Colonic mucosa (tissue), 4 donors: ENCODE results near the gene YWHAE. TPM values are rescaled to one million over a fixed set of nuclear protein-coding genes. Genes with fewer than 3 reads are reported as not detected.

ENCODE experiments used
- DNase-seq: peaks from one replicate; pipeline ENCODE4 v3.0.0-alpha.2; 2020
- H3K27ac ChIP-seq: fragments of 200-600 bp; one replicate; pipeline ENCODE4 v1.8.0; 2021
- H3K27me3 ChIP-seq: fragments of 200-600 bp; one replicate; pipeline ENCODE4 v1.8.0; 2021
- H3K36me3 ChIP-seq: fragments of 200-600 bp; one replicate; pipeline ENCODE4 v1.8.0; 2021
- H3K4me1 ChIP-seq: fragments of 200-600 bp; one replicate; pipeline ENCODE4 v1.8.0; 2021; ENCODE audit warnings: mild to moderate bottlenecking
- H3K4me3 ChIP-seq: fragments of 200-600 bp; one replicate; pipeline ENCODE4 v1.8.0; 2021
- H3K9ac ChIP-seq, 2 donors: one replicate each; pipeline ENCODE4 v1.7.0; 2013; ENCODE audit warnings: control low read depth in 2 of 2, low read depth in 2 of 2, low read length in 2 of 2
- H3K9me3 ChIP-seq: fragments of 200-600 bp; one replicate; pipeline ENCODE4 v1.8.0; 2021
- intact Hi-C: fragments of 100-400 bp; cut with DNase I; formaldehyde crosslinking; loops from one replicate; pipeline ENCODE4 v1.14.1; 2022
- total RNA-seq, 2 donors: library from RNA; stranded (reverse); fragmentation: NEBNext Ultra II Directional in 1 of 2; extraction: Animal tissue kit (Norgen Biotek cat#: 25700) in 1 of 2; gene quantifications; one replicate each; pipeline ENCODE4 v1.2.1, GENCODE V29; 2021
- TF ChIP-seq, protein P1 (sequence below): fragments of 200-600 bp; IDR thresholded peaks from one replicate; pipeline ENCODE4 v1.8.0; 2022; ENCODE audit warnings: antibody characterized with exemption, mild to moderate bottlenecking
- donor health status: healthy.
- donor health status: DM: no; HTN: no; CAD: no.
- donor health status: DM: no; HTN: no; CAD: no.

YWHAE gene
- total RNA-seq, 2 donors from 2014 or later = 533 to 644 TPM

GRCh38 chr17:1340371-1340770, 59.7 kb downstream of the YWHAE start:
- Histone ChIP-seq H3K9me3 (no peaks in the 10 kb centered on the region), H3K36me3 (peaks cover 9% of the 10 kb centered on the region), H3K27me3 (no peaks in the 10 kb centered on the region), H3K4me3 (no peak overlapping the region), H3K4me1 (no peaks in the 10 kb centered on the region), H3K9ac (no peak overlapping the region), H3K27ac (no peak overlapping the region)
- DNase-seq = no peak
- intact Hi-C loops = no loop called here
- TF ChIP-seq, protein P1, sequence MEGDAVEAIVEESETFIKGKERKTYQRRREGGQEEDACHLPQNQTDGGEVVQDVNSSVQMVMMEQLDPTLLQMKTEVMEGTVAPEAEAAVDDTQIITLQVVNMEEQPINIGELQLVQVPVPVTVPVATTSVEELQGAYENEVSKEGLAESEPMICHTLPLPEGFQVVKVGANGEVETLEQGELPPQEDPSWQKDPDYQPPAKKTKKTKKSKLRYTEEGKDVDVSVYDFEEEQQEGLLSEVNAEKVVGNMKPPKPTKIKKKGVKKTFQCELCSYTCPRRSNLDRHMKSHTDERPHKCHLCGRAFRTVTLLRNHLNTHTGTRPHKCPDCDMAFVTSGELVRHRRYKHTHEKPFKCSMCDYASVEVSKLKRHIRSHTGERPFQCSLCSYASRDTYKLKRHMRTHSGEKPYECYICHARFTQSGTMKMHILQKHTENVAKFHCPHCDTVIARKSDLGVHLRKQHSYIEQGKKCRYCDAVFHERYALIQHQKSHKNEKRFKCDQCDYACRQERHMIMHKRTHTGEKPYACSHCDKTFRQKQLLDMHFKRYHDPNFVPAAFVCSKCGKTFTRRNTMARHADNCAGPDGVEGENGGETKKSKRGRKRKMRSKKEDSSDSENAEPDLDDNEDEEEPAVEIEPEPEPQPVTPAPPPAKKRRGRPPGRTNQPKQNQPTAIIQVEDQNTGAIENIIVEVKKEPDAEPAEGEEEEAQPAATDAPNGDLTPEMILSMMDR = no peak

DNA sequence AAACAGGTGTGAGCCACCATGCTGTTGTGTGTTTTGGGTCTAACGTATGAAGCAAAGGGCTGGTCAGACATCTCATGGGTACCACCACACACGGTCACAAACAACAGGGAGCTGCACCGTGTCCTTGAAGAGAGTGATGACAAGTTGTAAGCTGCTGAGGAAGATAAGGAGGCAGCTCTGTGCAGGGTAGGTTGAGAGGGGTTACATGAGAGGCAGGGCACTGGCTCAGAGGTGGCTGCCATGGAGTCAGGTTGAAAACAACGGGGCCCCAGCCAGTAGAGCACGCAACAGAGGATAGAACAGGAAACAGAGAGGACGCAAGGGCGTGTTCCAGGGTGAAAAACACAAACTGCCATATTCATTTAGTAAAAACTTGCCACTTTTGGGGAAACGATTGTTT, 68.3 kb downstream of the YWHAE start:
- H3K27me3 ChIP-seq = no peaks in the 10 kb centered on the region
- intact Hi-C loops = loop anchor here (5.0 kb wide), 1 partner anchor 54 kb away; the partner anchor contains the start of gene TRARG1

GRCh38 chr17:1329745-1330343, 70.2 kb downstream of the YWHAE start:
- no peaks in the 10 kb centered on the region for H3K4me1 ChIP-seq
- H3K9me3 ChIP-seq = no peaks in the 10 kb centered on the region
- H3K36me3 ChIP-seq = no peaks in the 10 kb centered on the region
- intact Hi-C loops = loop anchor here (5.0 kb wide), 1 partner anchor 53 kb away; the partner anchor contains the start of gene TRARG1
- TF ChIP-seq, protein P1 = no peak
- H3K27me3 ChIP-seq = no peaks in the 10 kb centered on the region
- no peak overlapping the region for H3K9ac ChIP-seq
- DNase-seq = no peak
- no peak overlapping the region for H3K4me3 ChIP-seq
- H3K27ac ChIP-seq = no peak overlapping the region

More for the DNA sequence above, 68.3 kb downstream of the YWHAE start:
- H3K9ac ChIP-seq = no peak overlapping the region
- H3K36me3 ChIP-seq = no peaks in the 10 kb centered on the region
- H3K27ac ChIP-seq = no peak overlapping the region
- H3K4me1 ChIP-seq = no peaks in the 10 kb centered on the region
- no peak for DNase-seq
- TF ChIP-seq, protein P1 = no peak
- no peaks in the 10 kb centered on the region for H3K9me3 ChIP-seq
- H3K4me3 ChIP-seq = no peak overlapping the region

DNA sequence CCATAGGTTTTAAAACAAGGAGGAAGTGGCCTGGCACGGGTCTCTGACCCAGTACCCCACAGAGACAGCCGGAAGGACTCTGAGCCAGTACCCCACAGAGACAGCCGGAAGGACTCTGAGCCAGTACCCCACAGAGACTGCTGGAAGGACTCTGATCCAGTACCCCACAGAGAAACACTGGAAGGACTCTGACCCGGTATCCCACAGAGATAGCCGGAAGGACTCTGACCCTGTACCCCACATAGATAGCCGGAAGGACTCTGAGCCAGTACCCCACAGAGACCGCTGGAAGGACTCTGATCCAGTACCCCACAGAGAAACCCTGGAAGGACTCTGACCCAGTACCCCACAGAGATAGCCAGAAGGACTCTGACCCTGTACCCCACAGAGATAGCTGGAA, 71.6 kb downstream of the YWHAE start:
- Histone ChIP-seq H3K27me3 (no peaks in the 10 kb centered on the region), H3K9ac (no peak overlapping the region), H3K9me3 (no peaks in the 10 kb centered on the region), H3K27ac (no peak overlapping the region), H3K4me3 (no peak overlapping the region), H3K36me3 (no peaks in the 10 kb centered on the region), H3K4me1 (no peaks in the 10 kb centered on the region)
- TF ChIP-seq, protein P1 = no peak
- intact Hi-C loops = no loop called here
- DNase-seq = no peak

GRCh38 chr17:1325766-1326165, 74.3 kb downstream of the YWHAE start:
- no peaks in the 10 kb centered on the region for H3K4me1 ChIP-seq
- no peaks in the 10 kb centered on the region for H3K27me3 ChIP-seq
- no peaks in the 10 kb centered on the region for H3K9me3 ChIP-seq
- TF ChIP-seq, protein P1 = no peak
- intact Hi-C loops = no loop called here
- no peaks in the 10 kb centered on the region for H3K36me3 ChIP-seq
- no peak overlapping the region for H3K4me3 ChIP-seq
- no peak overlapping the region for H3K27ac ChIP-seq
- no peak for DNase-seq
- no peak overlapping the region for H3K9ac ChIP-seq
